ENCODE results near the gene ECSCR.
"Not testable (repeated sequence)": the region's sequence is repeated elsewhere in the genome, so short reads cannot be mapped to it uniquely, and the experiment has no call there.

ECSCR gene

DNA sequence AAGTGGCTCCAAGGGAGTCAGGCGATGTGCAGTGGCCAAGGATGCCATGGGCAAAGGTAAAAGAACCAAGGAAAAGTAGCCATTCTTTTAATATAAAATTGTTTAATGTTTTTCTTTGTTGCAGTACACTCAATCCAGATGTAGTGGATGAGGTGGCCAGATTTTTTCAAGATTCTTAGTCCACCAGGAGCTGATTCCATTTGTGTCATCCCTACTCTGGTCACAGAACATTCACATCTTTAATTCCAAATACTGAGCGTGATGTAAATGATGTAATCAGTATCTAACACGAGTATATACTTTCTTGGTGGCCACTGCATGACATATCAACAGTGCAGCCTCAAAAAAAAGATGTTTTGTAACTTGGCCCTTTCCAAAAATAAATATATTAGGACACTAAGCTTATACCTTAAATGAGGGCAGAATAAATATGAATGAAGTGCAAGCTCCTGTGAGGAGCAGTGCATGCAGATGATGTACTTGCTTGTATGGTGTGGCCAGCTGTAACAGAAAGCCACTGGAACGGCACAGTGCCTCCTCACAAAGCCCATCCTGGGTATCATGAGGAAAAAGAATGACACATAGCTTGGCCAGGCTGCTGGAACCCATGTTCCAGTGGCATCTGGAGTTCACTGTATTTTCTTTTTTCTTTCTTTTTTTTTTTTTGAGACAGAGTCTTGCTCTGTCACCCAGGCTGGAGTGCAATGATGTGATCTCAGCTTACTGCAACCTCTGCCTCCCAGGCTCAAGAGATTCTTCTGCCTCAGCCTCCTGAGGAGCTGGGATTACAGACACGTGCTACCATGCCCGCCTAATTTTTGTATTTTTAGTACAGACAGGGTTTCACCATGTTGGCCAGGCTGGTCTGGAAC is 52.2 kb downstream of the ECSCR start:
- DNase-seq, result no peak

DNA sequence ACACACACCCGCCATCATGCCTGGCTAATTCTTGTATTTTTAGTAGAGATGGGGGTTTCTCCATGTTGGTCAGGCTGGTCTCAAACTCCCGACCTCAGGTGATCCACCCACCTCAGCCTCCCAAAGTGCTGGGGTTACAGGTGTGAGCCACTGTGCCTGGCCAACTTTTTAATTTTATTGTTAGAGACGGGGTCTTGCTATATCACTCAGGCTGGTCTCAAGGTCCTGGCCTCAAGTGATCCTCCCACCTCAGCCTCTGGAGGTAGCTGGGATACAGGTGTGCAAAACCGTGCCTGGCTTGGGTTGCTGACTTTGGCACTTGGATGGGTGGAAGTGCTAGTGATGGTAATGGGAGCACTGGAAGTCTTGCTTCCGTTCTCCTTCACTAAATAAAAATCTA is 53.4 kb downstream of the ECSCR start:
- not testable (repeated sequence) for DNase-seq

- DNase-seq, result no peak
Measured at GRCh38 chr5:139408191-139408590, 54.4 kb downstream of the ECSCR start.

DNA sequence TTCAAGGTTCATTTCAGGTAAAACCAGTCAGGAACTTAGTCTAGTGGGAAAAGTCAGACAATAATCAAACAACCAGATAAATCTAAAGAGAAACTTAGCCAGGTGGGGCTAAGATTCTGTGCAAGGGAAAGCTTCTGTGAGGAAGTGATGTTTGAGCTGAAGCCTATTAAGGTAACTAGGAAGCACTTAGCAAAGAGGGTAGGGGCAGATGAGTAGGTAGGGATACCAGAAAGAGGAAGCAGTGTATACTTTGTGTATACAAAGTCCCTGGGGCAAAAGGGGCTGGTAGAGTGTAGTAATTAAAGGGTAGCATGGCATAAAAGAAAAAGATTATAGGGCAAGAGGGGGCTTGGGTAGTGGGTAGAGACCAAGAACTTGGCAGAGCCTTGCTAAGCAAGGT is 55.0 kb downstream of the ECSCR start:
- DNase-seq, result no peak

DNA sequence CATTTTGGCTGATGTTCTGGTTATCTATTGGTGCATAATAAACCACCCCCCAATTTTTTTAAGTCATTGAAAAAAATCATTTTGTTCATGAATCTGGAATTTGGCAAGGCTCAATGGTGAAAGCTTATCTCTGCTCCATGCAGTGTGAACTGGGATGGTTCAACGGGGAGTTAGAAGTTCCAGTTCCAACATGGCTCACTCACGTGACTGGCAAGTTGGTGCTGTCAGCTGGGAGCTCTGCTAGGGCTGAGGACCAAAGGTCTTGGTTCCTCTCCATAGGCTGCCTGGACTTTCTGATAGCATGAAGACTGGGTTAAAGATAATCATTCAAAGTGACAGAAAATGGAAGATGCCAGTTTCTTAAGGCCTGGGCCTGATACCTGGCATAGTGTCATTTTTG is 55.6 kb downstream of the ECSCR start:
- DNase-seq, result no peak

DNA sequence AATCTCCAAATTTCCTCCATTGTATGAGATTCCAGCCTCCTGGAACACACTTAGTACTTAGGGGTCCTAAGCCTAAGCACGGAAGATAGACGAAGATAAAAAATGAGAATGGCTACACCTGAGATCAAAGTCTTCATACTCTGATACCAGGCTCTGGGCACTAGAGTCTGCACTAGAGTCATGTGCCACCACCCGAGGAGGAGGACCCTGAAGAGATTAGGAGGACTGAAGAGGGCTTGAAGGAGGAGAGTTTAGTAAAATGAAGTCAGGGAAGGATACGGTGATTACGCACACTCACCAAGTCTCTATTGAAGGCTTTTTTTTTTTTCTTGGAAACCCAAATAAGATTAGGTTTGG is 58.1 kb downstream of the ECSCR start:
- no peak for DNase-seq

- peak; percentile 97 for DNase-seq
Measured at GRCh38 chr5:139403787-139404483, 58.6 kb downstream of the ECSCR start, which contains the start of gene SPATA24. SPATA24 (minus strand) TSS chr5:139404089; CDS start chr5:139404060, 29 bp downstream.

- DNase-seq, result no peak
Measured at GRCh38 chr5:139403418-139403786, 59.1 kb downstream of the ECSCR start.

DNA sequence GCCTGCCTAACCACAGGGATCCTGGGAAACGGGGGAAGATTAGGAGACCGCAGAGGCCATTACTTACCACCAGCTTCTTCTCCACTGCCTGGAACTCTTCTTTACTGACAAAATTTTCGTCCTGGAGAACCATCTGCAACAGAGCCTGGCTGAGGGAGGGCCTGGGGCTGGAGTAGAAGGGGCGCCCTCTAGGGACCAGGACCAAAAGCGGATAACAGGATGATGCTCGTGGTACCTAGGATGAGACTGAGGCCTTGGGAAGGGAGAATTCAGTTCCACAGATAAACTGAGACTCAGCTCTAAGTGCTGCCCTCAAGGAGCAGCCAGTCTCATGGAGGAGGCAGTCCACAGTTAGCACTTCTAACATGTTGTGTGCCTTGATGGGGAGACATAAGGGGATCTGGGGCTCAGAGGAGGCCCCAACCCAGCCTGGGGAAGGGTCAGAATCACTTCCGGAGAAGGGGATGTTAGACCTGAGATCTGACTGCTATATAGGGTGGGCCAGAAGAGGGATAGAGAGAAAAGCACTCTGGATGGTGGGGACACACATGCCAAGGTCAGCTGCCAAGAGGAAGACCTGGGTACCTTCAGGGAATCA is 59.9 kb downstream of the ECSCR start:
- no peak for DNase-seq

GRCh38 chr5:139401546-139401945 is 61.0 kb downstream of the ECSCR start:
- DNase-seq, result no peak

DNA sequence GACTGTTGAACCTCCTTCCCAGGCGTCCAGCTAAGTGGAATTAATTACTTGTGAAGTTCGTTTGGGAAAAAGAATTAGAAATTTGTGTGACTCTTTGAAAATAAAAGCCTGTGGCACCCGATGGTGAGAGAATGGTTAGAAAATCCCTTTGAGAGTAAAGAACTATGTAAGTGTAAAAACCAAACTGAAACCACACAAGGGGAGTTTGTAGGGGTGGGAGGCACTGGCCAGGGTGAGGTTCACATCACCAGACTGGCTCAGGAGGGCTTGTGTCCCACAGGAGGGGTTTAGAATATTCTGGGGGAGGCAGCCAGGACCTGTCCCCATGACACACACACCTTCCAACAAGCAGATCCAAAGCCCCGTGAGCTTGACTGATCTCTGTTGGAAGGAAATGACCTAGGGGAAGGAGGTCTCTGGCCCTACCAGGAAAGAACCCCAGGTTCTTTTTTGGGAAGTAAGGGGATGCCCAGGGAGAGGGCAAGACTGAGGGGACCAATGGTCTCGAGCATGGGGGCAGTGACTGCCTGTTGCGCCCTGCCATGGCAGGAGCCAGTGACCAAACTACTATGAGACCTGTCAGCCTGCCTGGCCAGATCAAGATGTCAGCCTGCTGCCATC is 62.9 kb downstream of the ECSCR start:
- no peak for DNase-seq

All from T1000 (cell line).